Measurements from ENCODE around the gene NRXN2.
A peak's percentile ranks its signal among the peaks of the same experiment; 100 is the strongest.

The NRXN2 gene

GRCh38 chr11:64723117-64723906, at the start of gene NRXN2:
NRXN2 (minus strand) TSS chr11:64723197; CDS start chr11:64713699, 9,498 bp downstream.
- peak; percentile 79 for DNase-seq (ENCODE audit: low read depth in 2 of 2)

- no peak for DNase-seq (ENCODE audit: low read depth in 2 of 2)
Measured at GRCh38 chr11:64772303-64773018, 49.5 kb upstream of the NRXN2 start.

- no peak for DNase-seq (ENCODE audit: low read depth in 2 of 2)
Measured at GRCh38 chr11:64771861-64772260, 48.9 kb upstream of the NRXN2 start.

DNA sequence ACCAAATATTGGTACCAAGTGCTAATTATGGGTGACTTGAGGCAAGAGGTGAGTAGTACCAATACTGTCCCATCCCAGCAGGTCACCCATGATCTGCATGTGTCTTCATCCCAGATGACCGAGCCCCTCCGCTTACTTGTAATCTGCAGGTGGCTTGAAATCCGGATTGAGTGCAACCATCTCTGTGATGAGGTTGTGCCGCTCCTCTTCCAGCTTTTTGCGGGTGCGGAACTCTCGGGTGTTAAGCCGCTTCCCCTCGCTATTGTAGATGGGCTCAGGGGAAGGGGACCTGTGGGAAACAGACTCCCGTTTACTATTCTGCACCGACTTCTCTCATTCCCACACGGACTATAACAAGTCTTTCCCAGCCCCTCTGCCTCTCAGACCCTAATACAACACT, 47.1 kb upstream of the NRXN2 start:
- DNase-seq (ENCODE audit: low read depth in 2 of 2) = no peak

GRCh38 chr11:64769283-64769682, 46.3 kb upstream of the NRXN2 start:
- no peak for DNase-seq (ENCODE audit: low read depth in 2 of 2)

DNA sequence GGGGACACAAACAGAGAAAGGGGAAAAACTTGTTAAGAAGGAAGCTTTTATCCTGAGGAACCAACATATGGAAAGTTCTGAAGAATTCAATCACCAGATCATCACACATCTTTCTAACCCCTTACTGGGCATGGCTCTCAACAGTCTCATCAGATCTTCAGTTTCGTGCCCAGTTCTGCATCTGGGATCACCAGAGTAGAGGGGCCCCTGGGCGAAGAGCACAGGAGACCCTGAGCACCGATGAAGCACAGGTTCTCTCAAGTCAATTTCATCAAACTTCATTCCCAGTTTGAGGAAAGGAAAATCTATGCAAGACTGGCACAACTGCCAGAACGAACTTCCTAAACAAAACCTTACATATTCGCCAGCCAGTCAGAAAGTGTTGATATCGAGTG, 45.3 kb upstream of the NRXN2 start:
- no peak for DNase-seq (ENCODE audit: low read depth in 2 of 2)

DNA sequence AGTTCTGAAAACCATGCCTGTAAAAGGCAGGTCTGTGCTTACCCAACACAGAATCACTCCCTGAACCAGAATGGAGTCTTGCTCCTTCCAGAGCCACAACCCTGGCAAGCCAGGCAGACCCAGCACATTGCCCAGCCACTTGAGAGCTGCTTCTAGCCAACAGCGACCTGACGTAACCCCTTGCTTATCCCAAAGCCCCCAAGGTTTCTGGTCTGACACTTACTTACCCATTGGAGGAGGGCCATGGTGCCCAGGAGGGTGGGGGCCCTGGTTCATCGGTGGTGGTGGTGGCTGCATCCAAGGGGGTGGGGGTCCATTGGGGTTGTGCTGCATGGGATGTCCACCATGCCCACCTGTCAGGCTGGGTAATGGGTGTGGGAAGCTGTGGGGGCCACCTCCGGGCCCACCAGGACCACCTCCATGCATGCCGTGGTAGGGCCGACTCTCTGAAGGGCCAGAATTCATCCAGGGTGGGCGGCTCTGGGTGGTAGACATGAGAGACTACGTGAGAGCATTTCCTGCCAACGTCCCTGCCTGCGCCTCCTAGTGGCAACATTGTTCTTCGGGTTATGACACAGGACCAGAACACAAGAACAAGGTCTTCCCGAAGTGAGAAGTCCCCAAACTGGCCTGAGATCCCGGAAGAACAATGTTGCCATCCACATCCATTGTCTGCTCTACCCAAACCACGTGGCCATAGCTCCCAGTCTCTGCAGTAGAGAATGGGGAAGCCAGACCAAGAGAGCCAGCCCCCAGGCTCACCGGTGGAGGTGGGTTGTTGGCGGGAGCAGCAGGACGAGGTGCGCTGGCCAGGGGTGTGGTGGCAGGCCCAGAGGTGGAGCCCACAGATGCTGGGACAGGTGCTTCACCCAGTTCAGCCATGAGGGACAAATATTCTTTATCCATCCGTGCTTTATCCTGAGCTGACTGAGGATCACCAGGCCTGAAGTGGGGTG, 44.6 kb upstream of the NRXN2 start:
- peak; percentile 65 to 73 for DNase-seq (ENCODE audit: low read depth in 2 of 2)

- DNase-seq (ENCODE audit: low read depth in 2 of 2) = no peak
Measured at GRCh38 chr11:64766881-64767280, 43.9 kb upstream of the NRXN2 start.

GRCh38 chr11:64765851-64766665, 43.1 kb upstream of the NRXN2 start:
- DNase-seq (ENCODE audit: low read depth in 2 of 2) = no peak

- DNase-seq (ENCODE audit: low read depth in 2 of 2) = no peak
Measured at GRCh38 chr11:64765291-64765850, 42.4 kb upstream of the NRXN2 start.

GRCh38 chr11:64764753-64765152, 41.8 kb upstream of the NRXN2 start:
- DNase-seq (ENCODE audit: low read depth in 2 of 2) = no peak

GRCh38 chr11:64764040-64764611, 41.1 kb upstream of the NRXN2 start:
- no peak for DNase-seq (ENCODE audit: low read depth in 2 of 2)

DNA sequence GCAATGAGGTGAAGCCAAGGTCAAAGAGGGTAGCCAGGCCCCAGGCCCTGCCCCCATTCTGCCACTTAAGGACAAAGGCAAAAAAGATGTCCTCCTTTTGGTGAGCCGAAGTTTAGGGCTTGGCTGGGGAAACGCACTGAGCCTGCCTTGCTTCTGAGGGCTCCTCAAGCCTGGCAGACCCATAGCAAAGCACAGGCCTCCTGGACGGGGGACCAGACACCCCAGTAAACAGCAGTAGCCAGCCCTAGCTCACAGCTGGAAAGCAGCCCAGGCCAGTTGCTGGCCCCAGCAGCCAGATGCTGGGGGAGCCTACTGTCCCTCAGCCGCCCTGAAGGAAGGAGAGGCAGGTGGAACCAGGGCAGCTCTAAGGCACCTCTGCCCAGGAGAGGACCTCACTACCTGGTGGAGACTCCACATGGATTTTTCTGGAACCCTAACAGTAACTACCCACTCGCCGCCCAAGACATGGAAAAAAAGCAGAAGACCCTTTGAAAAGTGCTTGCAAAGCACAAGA, 40.6 kb upstream of the NRXN2 start:
- no peak for DNase-seq (ENCODE audit: low read depth in 2 of 2)

DNA sequence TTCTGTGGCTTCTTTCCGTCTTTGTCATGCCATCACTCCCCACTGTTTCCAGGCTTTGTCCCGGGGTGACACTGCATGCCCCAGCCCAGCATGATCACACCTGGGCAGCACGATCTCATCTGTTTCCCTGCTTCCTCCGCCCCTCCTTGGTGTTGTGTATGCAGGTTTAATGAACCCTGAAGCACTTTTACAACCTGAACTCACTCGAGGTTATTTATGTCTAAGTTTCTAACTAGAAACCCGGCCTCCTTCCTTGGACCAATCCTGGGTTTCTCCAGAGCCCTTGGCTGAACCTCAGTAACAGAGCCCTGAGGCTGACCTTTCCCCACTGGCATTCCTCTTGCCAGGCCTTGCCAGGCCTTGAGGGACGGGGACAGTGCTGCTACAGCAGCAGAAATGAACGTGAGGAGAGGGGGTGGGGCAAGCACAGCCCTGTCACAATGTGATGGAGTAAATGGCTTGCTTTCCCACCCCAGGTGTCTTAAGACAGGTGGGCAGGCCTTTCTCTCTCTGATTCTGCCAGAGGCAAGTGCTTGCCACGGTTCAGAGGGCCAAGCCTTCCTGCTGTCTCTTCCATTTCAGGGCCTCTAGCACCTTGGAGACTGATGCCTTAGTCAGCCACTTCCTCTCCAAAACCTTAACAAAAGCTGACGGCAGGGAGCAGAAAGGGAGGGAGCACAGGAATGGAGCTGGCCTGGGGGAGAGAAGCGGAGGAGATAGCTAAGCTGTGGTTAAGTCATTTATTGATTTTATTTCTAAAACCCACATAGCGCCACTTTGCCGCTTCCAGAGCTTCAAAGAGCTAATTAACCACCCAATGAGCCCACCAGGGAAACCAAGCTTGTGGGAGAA, 39.9 kb upstream of the NRXN2 start:
- DNase-seq (ENCODE audit: low read depth in 2 of 2) = no peak

DNA sequence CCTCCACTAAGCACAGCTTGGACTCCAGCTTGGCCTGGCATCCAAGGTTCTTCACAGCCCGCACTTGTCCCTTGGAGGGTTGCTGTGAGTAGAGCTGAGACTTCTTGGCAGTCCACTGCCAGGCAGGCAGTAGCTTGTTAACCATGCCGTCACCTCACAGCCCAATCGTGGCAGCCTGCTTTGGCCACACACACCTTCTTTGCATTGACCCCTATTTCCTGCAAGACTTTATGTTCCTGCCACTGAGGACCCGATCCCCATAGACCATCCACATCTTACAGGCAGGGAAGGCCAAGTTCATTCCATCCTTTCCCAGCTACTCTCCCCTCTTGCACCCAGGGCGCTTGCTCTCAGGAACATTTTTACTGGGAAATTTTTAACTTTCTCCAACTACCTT, 39.3 kb upstream of the NRXN2 start:
- DNase-seq (ENCODE audit: low read depth in 2 of 2) = no peak

DNA sequence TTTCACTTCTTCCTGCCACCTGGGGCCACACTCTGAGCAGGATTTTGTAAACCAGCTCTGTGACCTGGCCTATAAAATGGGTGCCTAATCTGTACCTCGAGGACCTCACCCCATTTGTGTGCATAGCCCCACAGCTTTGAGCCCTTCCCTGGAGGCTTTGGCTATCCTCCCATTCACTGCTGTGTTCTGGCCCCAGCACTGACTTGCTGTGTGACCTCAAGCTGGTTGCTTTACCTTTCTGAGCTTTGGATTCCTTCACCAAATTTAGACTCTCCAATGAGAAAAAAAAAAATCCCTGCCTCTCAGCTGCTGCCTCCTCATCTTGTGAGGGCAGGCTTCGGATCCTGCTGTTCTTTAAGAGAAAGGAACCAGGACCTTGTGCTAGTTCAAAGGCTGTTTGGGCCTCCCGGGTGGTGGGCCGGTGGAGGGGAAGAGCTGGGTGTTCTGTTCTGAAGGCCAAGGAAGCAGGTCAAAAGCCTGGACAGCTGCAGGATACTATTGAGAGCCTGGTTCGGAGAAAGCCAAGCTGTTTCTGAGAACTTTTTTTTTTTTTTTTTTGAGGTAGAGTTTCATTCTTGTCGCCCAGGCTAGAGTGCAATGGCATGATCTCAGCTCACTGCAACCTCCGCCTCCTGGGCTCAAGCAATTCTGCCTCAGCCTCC, 37.9 kb upstream of the NRXN2 start:
- DNase-seq (ENCODE audit: low read depth in 2 of 2) = no peak

GRCh38 chr11:64759722-64760719, 37.0 kb upstream of the NRXN2 start, which contains the start of gene PYGM:
PYGM (minus strand) TSS chr11:64759974; CDS start chr11:64759898, 76 bp downstream.
- no peak for DNase-seq (ENCODE audit: low read depth in 2 of 2)
